Stomach (tissue), 4 donors: ENCODE measurements around the gene FRMD4B.

ENCODE experiments used
- CTCF ChIP-seq, 7 experiments: fragments of 450-650 bp in 4 of 7; fragments of 200-600 bp in 3 of 7; sonication (generic) in 3 of 7; IDR thresholded peaks; one replicate each; pipeline ENCODE4 v1.5.1; 2016 to 2019; ENCODE audit warnings: antibody characterized with exemption in 7 of 7, control low read depth in 2 of 7, mild to moderate bottlenecking in 1 of 7
- EP300 ChIP-seq: sonication (generic); formaldehyde crosslinking; IDR thresholded peaks from one replicate; pipeline ENCODE4 v1.6.1; 2017; ENCODE audit warnings: antibody characterized with exemption
- POLR2AphosphoS5 ChIP-seq, 3 donors: sonication (generic); formaldehyde crosslinking; IDR thresholded peaks; one replicate each; pipeline ENCODE4 v1.6.1; 2016; ENCODE audit warnings: antibody characterized with exemption in 3 of 3

GRCh38 chr3:69318410-69318809, 67.5 kb downstream of the FRMD4B start:
- TF ChIP-seq CTCF (IDR thresholded peaks at IDR 0.05) (no peak), EP300 (no peak), POLR2AphosphoS5 (IDR thresholded peaks at IDR 0.05) (no peak)
